Parathyroid adenoma (tissue), 2 donors: ENCODE data around the gene CEMIP.

Experiments
- H2AFZ ChIP-seq: fragments of 300-600 bp; sonication (generic); one replicate; pipeline ENCODE4 v1.7.0; 2017; ENCODE audit warnings: antibody characterized with exemption, mild to moderate bottlenecking
- H3K27ac ChIP-seq: fragments of 300-600 bp; sonication (generic); one replicate; pipeline ENCODE4 v1.7.0; 2017
- H3K27me3 ChIP-seq: fragments of 300-600 bp; sonication (generic); one replicate; pipeline ENCODE4 v1.7.0; 2017; ENCODE audit warnings: low read length; ENCODE audit not compliant: control insufficient read depth, insufficient read depth
- H3K36me3 ChIP-seq: fragments of 300-600 bp; sonication (generic); one replicate; pipeline ENCODE4 v1.7.0; 2017; ENCODE audit warnings: low read length; ENCODE audit not compliant: control insufficient read depth, insufficient read depth
- H3K4me1 ChIP-seq: fragments of 300-600 bp; sonication (generic); one replicate; pipeline ENCODE4 v1.7.0; 2017; ENCODE audit warnings: control low read depth
- H3K4me2 ChIP-seq: fragments of 300-600 bp; sonication (generic); one replicate; pipeline ENCODE4 v1.7.0; 2017; ENCODE audit warnings: low read length
- H3K4me3 ChIP-seq: fragments of 300-600 bp; sonication (generic); one replicate; pipeline ENCODE4 v1.7.0; 2017; ENCODE audit warnings: low read depth, low read length
- H3K79me2 ChIP-seq: fragments of 300-600 bp; sonication (generic); one replicate; pipeline ENCODE4 v1.7.0; 2017; ENCODE audit warnings: control low read depth
- H3K9ac ChIP-seq: fragments of 300-600 bp; sonication (generic); one replicate; pipeline ENCODE4 v1.7.0; 2017; ENCODE audit warnings: mild to moderate bottlenecking
- H3K9me3 ChIP-seq: fragments of 300-600 bp; sonication (generic); one replicate; pipeline ENCODE4 v1.7.0; 2017; ENCODE audit warnings: low read length; ENCODE audit not compliant: control insufficient read depth
- TF ChIP-seq, protein P1 (sequence below): fragments of 300-600 bp; sonication (generic); IDR thresholded peaks from one replicate; pipeline ENCODE4 v1.7.0; 2017; ENCODE audit warnings: antibody characterized with exemption, mild to moderate bottlenecking
- donor health status: primary hyperparathyroidism.

The CEMIP gene

GRCh38 chr15:80978685-80979329, 199.6 kb downstream of the CEMIP start:
- H2AFZ ChIP-seq = no peak overlapping the region
- H3K27ac ChIP-seq = no peak overlapping the region
- H3K4me2 ChIP-seq = no peak overlapping the region
- no peaks in the 10 kb centered on the region for H3K9me3 ChIP-seq
- no peak overlapping the region for H3K9ac ChIP-seq
- no peaks in the 10 kb centered on the region for H3K4me1 ChIP-seq
- TF ChIP-seq, protein P1, sequence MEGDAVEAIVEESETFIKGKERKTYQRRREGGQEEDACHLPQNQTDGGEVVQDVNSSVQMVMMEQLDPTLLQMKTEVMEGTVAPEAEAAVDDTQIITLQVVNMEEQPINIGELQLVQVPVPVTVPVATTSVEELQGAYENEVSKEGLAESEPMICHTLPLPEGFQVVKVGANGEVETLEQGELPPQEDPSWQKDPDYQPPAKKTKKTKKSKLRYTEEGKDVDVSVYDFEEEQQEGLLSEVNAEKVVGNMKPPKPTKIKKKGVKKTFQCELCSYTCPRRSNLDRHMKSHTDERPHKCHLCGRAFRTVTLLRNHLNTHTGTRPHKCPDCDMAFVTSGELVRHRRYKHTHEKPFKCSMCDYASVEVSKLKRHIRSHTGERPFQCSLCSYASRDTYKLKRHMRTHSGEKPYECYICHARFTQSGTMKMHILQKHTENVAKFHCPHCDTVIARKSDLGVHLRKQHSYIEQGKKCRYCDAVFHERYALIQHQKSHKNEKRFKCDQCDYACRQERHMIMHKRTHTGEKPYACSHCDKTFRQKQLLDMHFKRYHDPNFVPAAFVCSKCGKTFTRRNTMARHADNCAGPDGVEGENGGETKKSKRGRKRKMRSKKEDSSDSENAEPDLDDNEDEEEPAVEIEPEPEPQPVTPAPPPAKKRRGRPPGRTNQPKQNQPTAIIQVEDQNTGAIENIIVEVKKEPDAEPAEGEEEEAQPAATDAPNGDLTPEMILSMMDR = no peak
- H3K36me3 ChIP-seq = no peaks in the 10 kb centered on the region
- no peak overlapping the region for H3K4me3 ChIP-seq
- no peaks in the 10 kb centered on the region for H3K27me3 ChIP-seq
- peaks cover 3% of the 10 kb centered on the region for H3K79me2 ChIP-seq

- Histone ChIP-seq H3K27ac (no peak overlapping the region), H3K4me1 (no peaks in the 10 kb centered on the region), H3K36me3 (no peaks in the 10 kb centered on the region), H2AFZ (no peak overlapping the region), H3K9ac (no peak overlapping the region), H3K79me2 (peaks cover 3% of the 10 kb centered on the region), H3K4me3 (no peak overlapping the region), H3K4me2 (no peak overlapping the region), H3K9me3 (no peaks in the 10 kb centered on the region), H3K27me3 (no peaks in the 10 kb centered on the region)
- TF ChIP-seq, protein P1 = no peak
Observed at GRCh38 chr15:80979538-80980200, 200.5 kb downstream of the CEMIP start.

GRCh38 chr15:80982205-80982604, 203.0 kb downstream of the CEMIP start:
- Histone ChIP-seq H3K27me3 (no peaks in the 10 kb centered on the region), H3K9me3 (no peaks in the 10 kb centered on the region), H2AFZ (no peak overlapping the region), H3K27ac (no peak overlapping the region), H3K4me3 (no peak overlapping the region), H3K36me3 (no peaks in the 10 kb centered on the region), H3K79me2 (peaks cover 3% of the 10 kb centered on the region), H3K9ac (no peak overlapping the region), H3K4me1 (no peaks in the 10 kb centered on the region), H3K4me2 (no peak overlapping the region)
- TF ChIP-seq, protein P1 = no peak

- Histone ChIP-seq H3K4me3 (no peak overlapping the region), H3K4me1 (no peaks in the 10 kb centered on the region), H3K4me2 (no peak overlapping the region)
Observed at GRCh38 chr15:80982839-80983238, 203.7 kb downstream of the CEMIP start.

More at GRCh38 chr15:80982839-80983238, 203.7 kb downstream of the CEMIP start:
- H3K9me3 ChIP-seq = no peaks in the 10 kb centered on the region
- TF ChIP-seq, protein P1 = no peak
- no peak overlapping the region for H2AFZ ChIP-seq
- H3K27me3 ChIP-seq = no peaks in the 10 kb centered on the region
- no peaks in the 10 kb centered on the region for H3K36me3 ChIP-seq
- no peak overlapping the region for H3K9ac ChIP-seq
- no peak overlapping the region for H3K27ac ChIP-seq
- peaks cover 3% of the 10 kb centered on the region for H3K79me2 ChIP-seq
